Measurements from ENCODE around the gene HES7. TPM values are rescaled to one million over a fixed set of nuclear protein-coding genes. Genes with fewer than 3 reads are reported as not detected.
"Not testable (repeated sequence)": the region's sequence is repeated elsewhere in the genome, so short reads cannot be mapped to it uniquely, and the experiment has no call there.

The HES7 gene
- under 0.01 TPM for total RNA-seq

GRCh38 chr17:8123695-8124349 lies at the start of gene HES7:
HES7 (minus strand) TSS chr17:8124106; CDS start chr17:8124084, 22 bp downstream.
- DNase-seq (ENCODE audit: low read depth in 2 of 3, low spot score in 2 of 3), result no peak

GRCh38 chr17:8173056-8173870 lies 49.4 kb upstream of the HES7 start:
- DNase-seq (ENCODE audit: low read depth in 2 of 3, low spot score in 2 of 3), result peak; percentile 79 to 96 (median 87)

DNA sequence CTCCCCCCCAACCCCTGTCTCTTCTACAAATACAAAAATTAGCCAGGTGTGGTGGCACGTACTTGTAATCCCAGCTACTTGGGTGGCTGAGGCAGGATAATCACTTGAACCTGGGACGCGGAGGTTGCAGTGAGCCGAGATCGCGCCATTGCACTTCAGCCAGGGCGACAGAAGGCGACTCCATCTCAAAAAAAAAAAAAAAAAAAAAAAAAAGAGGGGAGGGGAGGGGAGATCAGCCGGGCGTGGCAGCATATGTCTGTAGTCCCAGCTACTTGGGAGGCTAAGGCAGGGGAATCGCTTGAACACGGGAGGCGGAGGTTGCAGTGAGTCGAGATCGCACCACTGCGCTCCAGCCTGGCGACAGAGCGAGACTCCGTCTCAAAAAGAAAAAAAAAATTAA lies 46.3 kb upstream of the HES7 start:
- DNase-seq (ENCODE audit: low read depth in 2 of 3, low spot score in 2 of 3), result not testable (repeated sequence)

- no peak for DNase-seq (ENCODE audit: low read depth in 2 of 3, low spot score in 2 of 3)
Observed at GRCh38 chr17:8167526-8167925, 43.6 kb upstream of the HES7 start.

GRCh38 chr17:8166731-8167130 lies 42.8 kb upstream of the HES7 start:
- no peak for DNase-seq (ENCODE audit: low read depth in 2 of 3, low spot score in 2 of 3)

GRCh38 chr17:8164815-8165131 lies 40.9 kb upstream of the HES7 start:
- DNase-seq (ENCODE audit: low read depth in 2 of 3, low spot score in 2 of 3), result no peak

DNA sequence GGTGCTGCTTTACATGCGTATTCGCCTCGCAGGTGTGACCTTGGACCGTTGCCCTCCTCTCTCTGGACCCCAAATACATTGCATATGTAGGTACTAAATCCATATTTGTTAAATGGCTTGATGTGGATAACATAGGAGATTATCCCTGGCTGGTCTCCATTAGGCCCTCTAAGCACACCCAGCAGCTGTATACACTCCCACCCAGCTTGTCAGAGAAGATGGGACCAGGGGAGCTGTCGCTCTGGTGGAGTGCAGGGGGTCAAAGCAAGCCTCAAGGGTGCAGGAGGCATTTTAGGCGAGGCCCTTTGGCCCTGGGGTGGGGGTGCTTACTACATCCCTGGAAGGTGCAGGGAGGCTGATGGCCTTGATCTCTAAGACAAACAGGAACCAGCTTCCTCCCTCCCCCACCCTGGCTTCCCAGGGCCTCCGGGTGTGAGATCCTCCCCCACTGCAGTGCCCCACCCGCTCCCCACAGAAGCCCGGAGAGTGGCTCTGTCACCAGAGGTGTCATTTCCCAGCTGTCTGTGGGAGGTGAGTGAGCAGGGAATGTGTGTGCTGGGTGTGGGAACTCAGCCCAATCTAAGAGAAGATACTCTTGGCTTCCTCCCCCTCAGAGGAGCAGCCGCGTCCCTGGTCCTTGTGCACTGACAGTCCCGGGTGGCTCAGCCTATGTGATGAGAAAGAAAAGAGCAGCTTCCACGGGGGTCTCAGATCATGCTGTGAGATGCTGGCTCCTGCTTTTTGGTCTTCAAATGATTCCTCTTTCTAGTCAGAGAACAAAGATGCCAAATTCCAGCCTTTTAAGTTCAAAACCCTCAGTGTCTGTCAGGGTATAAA lies 40.3 kb upstream of the HES7 start:
- DNase-seq (ENCODE audit: low read depth in 2 of 3, low spot score in 2 of 3), result peak in 2 of 3 donors; percentile 50 to 56

DNA sequence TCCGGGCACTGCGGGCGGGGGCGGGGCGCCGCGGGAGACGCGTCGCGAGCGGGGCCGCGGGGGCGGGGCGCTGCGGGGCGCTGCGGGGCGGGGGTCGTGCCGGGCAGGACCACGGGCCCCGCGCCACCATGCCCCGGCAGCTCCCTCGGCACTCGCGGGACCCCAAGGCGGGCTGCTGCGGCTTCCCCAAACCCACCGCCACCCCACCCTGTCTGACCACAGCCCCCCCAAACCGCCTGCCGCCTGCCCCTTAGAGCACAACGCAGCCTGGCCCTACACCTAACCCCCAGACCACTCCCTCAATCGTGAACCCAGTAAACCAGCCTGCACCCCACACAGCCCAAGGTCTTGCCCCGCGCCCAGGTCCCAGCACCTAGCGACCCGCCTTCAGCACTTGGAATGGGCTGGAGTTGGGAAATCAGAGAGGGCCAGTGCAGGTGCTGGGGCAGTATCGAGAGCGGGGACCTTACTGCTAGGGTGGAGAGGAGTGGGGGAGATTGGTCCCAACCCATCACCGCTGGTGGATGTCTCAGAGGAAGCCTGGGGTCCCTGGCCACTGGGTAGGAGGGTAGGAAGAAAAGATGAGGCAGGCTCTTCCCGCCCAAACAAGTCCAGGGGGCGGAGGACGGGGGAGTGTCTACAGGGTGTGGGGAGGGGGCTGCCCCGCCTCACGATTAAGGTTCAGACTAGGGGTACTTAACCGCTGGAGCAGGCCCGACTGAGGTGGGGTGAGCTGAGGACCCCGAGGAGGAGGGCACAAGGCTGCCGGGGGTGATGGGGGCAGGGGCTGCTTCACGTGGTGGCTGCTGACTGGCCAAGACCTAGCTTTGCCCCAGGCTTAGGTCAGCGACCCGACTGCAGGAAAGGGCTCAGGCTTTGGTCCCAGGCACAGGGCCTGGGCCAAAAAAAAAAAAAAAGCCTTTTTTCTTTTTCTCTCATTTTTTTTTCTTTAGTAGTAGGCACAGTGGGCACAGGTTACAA lies 39.4 kb upstream of the HES7 start:
- no peak for DNase-seq (ENCODE audit: low read depth in 2 of 3, low spot score in 2 of 3)

- peak; percentile 68 to 80 (median 78) for DNase-seq (ENCODE audit: low read depth in 2 of 3, low spot score in 2 of 3)
Observed at GRCh38 chr17:8162233-8162996, 38.5 kb upstream of the HES7 start, which contains the start of gene VAMP2. VAMP2 (minus strand) TSS chr17:8162948; CDS start chr17:8162879, 69 bp downstream.

DNA sequence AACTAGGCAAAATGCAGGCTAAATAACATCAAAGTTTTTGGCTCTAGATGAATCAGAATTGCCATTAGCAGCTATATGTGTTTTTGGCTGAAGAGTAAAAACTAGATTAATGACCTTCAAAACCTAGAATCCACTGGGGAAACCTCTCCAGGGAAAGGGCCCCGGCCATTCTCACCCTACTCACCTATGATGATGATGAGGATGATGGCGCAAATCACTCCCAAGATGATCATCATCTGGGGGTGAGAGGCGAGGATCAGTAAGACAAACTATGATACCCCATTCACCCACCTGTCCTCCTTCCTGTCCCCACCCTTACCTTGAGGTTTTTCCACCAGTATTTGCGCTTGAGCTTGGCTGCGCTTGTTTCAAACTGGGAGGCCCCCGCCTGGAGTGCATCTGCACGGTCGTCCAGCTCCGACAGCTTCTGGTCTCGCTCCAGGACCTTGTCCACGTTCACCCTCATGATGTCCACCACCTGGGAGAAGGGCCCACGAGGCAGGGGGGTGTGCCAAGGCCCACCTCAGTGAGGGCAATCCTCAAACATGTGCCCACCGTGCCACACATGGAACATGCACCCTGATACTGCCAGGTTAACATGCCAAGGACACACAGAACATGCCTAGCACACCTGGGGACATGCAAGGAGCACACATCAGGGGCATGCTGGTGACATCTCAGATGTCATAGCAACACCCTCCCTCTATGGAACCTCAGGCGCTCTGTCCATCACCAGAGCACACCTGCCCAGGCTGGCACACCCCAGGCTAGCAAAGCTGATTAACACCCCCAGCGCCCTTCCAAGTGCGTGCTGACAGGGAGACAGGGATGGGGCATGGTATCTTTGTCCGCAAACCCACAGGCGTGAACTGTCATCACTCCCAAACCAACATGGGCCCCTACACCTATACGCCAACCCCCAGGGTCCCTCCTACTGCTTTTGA lies 37.7 kb upstream of the HES7 start:
- no peak for DNase-seq (ENCODE audit: low read depth in 2 of 3, low spot score in 2 of 3)

- no peak for DNase-seq (ENCODE audit: low read depth in 2 of 3, low spot score in 2 of 3)
Observed at GRCh38 chr17:8160741-8161221, 36.9 kb upstream of the HES7 start.

- no peak for DNase-seq (ENCODE audit: low read depth in 2 of 3, low spot score in 2 of 3)
Observed at GRCh38 chr17:8160224-8160577, 36.3 kb upstream of the HES7 start.

DNA sequence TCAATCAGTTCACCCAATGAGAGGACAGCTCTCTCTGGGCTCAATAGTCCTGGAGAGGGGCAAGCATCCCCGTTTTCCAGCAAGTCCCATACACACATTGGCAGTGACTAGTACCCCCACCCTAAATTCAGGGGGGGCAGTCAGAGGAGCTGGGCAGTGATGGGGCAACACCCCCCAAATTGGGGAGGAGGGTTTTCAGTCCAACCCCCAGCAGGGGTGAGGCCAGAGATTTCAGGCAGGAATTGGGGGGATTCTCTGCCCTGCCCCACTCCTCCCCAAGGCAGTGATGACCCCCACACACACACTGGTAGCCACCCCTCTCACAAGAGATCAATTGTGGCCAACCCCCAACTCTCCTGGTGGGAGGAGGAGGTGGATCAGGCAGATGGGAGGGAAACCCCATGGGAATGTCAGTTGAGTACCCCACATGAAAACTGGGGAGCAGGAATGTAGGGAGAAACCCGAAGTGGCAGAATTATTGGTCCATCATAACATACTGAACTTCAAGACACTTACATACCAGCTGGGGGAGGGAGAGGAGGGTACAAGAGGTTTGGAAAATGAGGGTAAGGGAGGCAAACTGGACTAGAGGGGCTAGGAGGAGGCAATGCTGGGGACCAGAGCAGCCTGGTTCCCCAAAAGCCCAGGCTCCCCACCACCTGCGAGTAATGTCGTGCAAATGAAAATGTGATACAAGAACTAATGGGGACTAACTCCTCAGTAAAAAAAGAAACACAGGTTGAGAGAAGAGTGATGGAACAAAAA lies 35.7 kb upstream of the HES7 start:
- DNase-seq (ENCODE audit: low read depth in 2 of 3, low spot score in 2 of 3), result no peak

GRCh38 chr17:8159032-8159400 lies 35.1 kb upstream of the HES7 start:
- no peak for DNase-seq (ENCODE audit: low read depth in 2 of 3, low spot score in 2 of 3)

DNA sequence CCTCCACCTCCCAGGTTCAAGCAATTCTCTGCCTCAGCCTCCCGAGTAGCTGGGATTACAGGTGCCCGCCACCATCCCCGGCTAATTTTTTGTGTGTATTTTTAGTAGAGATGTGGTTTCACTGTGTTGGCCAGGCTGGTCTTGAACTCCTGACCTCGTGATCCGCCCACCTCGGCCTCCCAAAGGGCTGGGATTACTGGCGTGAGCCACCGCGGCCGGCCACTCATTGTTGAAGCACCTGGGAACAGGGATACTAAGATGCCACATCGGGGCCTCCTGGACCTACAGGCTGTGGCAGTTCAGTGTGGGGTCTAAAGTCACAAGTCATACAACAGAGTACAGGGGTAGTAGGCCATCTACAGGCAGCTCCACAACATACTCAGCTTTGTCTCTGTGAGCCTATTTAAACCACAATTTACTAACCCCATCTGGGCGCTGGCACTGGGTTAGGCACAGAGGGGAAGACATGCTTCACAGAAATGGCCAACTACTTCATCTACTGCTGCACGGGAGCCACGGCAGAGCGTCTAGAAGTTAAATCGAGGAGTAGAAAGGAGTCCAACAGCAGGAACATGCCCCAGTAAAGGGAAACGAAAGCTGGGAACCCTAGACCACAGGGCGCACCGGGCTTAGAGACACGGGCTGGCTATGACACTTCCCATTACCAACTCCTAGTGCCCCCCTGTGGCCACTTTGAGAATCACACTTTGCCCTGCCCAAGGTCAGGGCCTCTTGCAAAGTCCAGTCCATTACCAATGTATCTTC lies 34.5 kb upstream of the HES7 start:
- peak; percentile 74 to 90 (median 83) for DNase-seq (ENCODE audit: low read depth in 2 of 3, low spot score in 2 of 3)

GRCh38 chr17:8156246-8156992 lies 32.5 kb upstream of the HES7 start:
- DNase-seq (ENCODE audit: low read depth in 2 of 3, low spot score in 2 of 3), result peak; percentile 96 to 100 (median 100)
